Activated T-helper 2 cell treated with anti-CD3 and anti-CD28 coated beads, Interferon-gamma antibody, Interleukin-2, Interleukin-4, amounts not matched to agents 10 μg/mL and 5 μg/mL and 100 μg/mL, durations not matched to agents 14 hours and 24 hours and 36 hours (primary cell): Measurements from ENCODE around the gene PAOX. TPM values are rescaled to one million over a fixed set of nuclear protein-coding genes. Genes with fewer than 3 reads are reported as not detected.

Experiments used
- DNase-seq: peaks from one replicate; pipeline ENCODE4 v3.0.0; 2021; ENCODE audit warnings: low spot score
- H3K27ac Mint-ChIP-seq: one replicate; pipeline ENCODE4 v1.8.0; 2021; ENCODE audit warnings: mixed read lengths
- H3K27me3 Mint-ChIP-seq: one replicate; pipeline ENCODE4 v1.8.0; 2021; ENCODE audit warnings: low read depth, mixed read lengths
- H3K36me3 Mint-ChIP-seq: one replicate; pipeline ENCODE4 v1.8.0; 2021; ENCODE audit warnings: low read depth, mixed read lengths
- H3K4me1 Mint-ChIP-seq: one replicate; pipeline ENCODE4 v1.8.0; 2021; ENCODE audit warnings: low read depth, mixed read lengths
- H3K4me3 Mint-ChIP-seq: one replicate; pipeline ENCODE4 v1.8.0; 2021; ENCODE audit warnings: low read depth, mild to moderate bottlenecking, moderate library complexity, mixed read lengths
- H3K9me3 Mint-ChIP-seq: one replicate; pipeline ENCODE4 v1.8.0; 2021; ENCODE audit warnings: mixed read lengths
- intact Hi-C: fragments of 100-400 bp; cut with micrococcal nuclease; formaldehyde crosslinking; loops from one replicate; pipeline ENCODE4 v1.15.1; 2023
- total RNA-seq: library from RNA; stranded (reverse); gene quantifications from 2 replicates; pipeline ENCODE4 v1.2.3, GENCODE V29; 2022

Gene PAOX
- total RNA-seq, 1 donor from 2014 or later: 13.2 TPM

DNA sequence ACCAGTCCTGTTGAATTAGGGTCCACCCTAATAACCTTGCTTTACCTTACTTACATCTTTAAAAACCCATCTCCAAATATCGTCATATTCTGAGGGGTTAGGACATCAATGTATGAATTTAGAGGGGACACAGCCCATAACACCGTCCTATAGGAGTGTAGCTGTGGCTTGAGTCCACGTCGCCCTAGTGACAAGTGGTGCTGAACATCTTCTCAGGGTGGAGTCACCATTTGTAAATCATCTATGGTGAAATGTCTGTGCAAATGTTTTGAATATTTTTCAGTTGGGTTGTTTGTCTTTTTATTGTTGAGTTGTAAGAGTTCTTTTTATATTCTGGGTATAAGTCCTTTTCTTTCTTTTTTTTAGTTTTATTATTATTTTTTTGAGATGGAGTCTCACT, 37.1 kb upstream of the PAOX start:
- Mint-ChIP-seq H3K36me3 (no peaks in the 10 kb centered on the region), H3K4me3 (no peak overlapping the region), H3K27ac (no peak overlapping the region), H3K27me3 (peaks cover 4% of the 10 kb centered on the region), H3K4me1 (no peaks in the 10 kb centered on the region), H3K9me3 (no peaks in the 10 kb centered on the region)
- no peak for DNase-seq
- intact Hi-C loops: no loop called here

- Mint-ChIP-seq H3K27ac (no peak overlapping the region), H3K4me3 (no peak overlapping the region), H3K4me1 (no peaks in the 10 kb centered on the region), H3K27me3 (peaks cover 4% of the 10 kb centered on the region), H3K9me3 (no peaks in the 10 kb centered on the region), H3K36me3 (no peaks in the 10 kb centered on the region)
- intact Hi-C loops: no loop called here
- DNase-seq: no peak
These were observed 36.1 kb upstream of the PAOX start for GRCh38 chr10:133342942-133343341.

- H3K9me3 Mint-ChIP-seq: no peaks in the 10 kb centered on the region
- peaks cover 4% of the 10 kb centered on the region for H3K27me3 Mint-ChIP-seq
- H3K4me1 Mint-ChIP-seq: no peaks in the 10 kb centered on the region
- no peak for DNase-seq
- no peak overlapping the region for H3K27ac Mint-ChIP-seq
- no peaks in the 10 kb centered on the region for H3K36me3 Mint-ChIP-seq
- no peak overlapping the region for H3K4me3 Mint-ChIP-seq
- intact Hi-C loops: no loop called here
These were observed 35.5 kb upstream of the PAOX start for GRCh38 chr10:133343558-133343957.

DNA sequence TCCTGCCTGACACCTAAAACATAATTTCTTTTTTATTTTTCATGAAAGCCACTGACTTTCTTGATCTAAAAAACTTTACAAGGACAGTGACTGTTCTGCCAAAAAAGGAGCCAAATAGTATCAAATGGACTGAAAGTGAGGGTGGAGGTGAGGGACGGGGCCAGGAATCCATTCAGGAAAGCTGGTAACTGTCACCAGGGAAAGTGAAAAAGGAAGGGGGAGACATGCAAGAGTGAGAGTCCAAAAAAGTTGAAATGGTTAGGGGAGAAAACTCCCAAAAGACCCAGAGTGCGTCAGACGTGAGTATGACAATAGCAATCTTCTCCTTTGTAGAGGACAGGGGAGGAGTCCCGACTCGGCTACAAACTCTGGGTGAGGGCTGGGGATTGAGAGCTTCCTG, 34.8 kb upstream of the PAOX start:
- peaks cover 6% of the 10 kb centered on the region for H3K27me3 Mint-ChIP-seq
- H3K27ac Mint-ChIP-seq: no peak overlapping the region
- no peak overlapping the region for H3K4me3 Mint-ChIP-seq
- H3K4me1 Mint-ChIP-seq: peaks cover 2% of the 10 kb centered on the region
- H3K36me3 Mint-ChIP-seq: no peaks in the 10 kb centered on the region
- intact Hi-C loops: no loop called here
- H3K9me3 Mint-ChIP-seq: no peaks in the 10 kb centered on the region
- DNase-seq: no peak

GRCh38 chr10:133346413-133346812, 32.6 kb upstream of the PAOX start:
- Mint-ChIP-seq H3K4me1 (peaks cover 2% of the 10 kb centered on the region), H3K4me3 (no peak overlapping the region), H3K9me3 (no peaks in the 10 kb centered on the region), H3K27me3 (peaks cover 7% of the 10 kb centered on the region), H3K27ac (no peak overlapping the region), H3K36me3 (no peaks in the 10 kb centered on the region)
- intact Hi-C loops: no loop called here
- no peak for DNase-seq

- no peak for DNase-seq
- Mint-ChIP-seq H3K27me3 (peaks cover 7% of the 10 kb centered on the region), H3K27ac (no peak overlapping the region), H3K4me3 (no peak overlapping the region), H3K4me1 (peaks cover 2% of the 10 kb centered on the region), H3K9me3 (no peaks in the 10 kb centered on the region), H3K36me3 (no peaks in the 10 kb centered on the region)
- intact Hi-C loops: no loop called here
These were observed 31.1 kb upstream of the PAOX start for GRCh38 chr10:133347710-133348517.

- intact Hi-C loops: no loop called here
- Mint-ChIP-seq H3K36me3 (no peaks in the 10 kb centered on the region), H3K9me3 (no peaks in the 10 kb centered on the region), H3K4me3 (no peak overlapping the region), H3K27ac (no peak overlapping the region), H3K27me3 (peaks cover 4% of the 10 kb centered on the region), H3K4me1 (peaks cover 2% of the 10 kb centered on the region)
- DNase-seq: no peak
These were observed 29.9 kb upstream of the PAOX start for GRCh38 chr10:133349160-133349568.

DNA sequence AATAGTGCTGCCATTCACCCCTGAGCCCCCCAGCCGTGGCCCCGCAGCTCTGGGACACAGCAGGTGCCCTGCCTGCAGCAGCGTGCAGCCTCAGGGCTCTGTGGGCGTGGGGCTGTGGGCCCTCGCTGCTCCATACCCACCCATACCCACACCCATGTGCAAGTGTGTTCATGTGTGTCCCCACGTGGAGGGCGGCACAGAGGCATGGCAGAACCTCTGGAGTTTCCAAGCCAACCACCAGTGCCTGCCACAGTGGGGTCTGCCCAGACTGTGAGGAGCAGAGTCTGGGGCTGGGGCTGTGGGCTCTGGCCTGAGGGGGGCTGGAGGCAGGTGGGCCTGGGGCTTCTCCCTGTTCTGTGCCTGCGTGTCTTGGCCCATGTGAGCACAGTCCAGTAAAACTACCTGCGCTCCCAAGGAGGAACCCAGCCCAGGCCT, 29.5 kb upstream of the PAOX start:
- Mint-ChIP-seq H3K9me3 (no peaks in the 10 kb centered on the region), H3K36me3 (no peaks in the 10 kb centered on the region), H3K27ac (no peak overlapping the region), H3K4me1 (peaks cover 2% of the 10 kb centered on the region), H3K4me3 (no peak overlapping the region), H3K27me3 (peaks cover 3% of the 10 kb centered on the region)
- DNase-seq: no peak
- intact Hi-C loops: no loop called here

GRCh38 chr10:133350283-133350949, 28.6 kb upstream of the PAOX start:
- no peaks in the 10 kb centered on the region for H3K36me3 Mint-ChIP-seq

DNA sequence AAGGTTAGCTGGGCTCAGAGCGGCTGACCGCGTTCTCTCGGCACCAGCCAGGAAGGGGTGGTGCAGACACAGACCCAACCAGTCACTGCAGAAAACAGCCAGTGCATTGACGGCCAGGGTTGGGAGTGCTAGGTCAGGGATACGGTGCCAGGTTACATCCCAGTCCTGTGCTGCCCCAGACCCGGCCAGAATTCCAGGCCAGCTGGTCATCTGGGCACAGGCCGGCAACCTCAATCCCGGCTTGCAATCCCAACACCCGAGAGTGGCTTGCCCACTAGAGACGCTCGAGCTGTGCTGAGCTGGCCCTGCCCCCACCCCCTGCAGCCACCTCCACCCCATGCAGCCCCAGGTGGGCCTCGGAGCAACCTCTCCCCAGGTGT, 28.1 kb upstream of the PAOX start:
- Mint-ChIP-seq H3K36me3 (peaks cover under 1% of the 10 kb centered on the region), H3K27ac (no peak overlapping the region), H3K27me3 (peaks cover 3% of the 10 kb centered on the region), H3K4me3 (no peak overlapping the region), H3K4me1 (peaks cover 2% of the 10 kb centered on the region), H3K9me3 (no peaks in the 10 kb centered on the region)
- intact Hi-C loops: no loop called here
- DNase-seq: no peak

More at GRCh38 chr10:133350283-133350949, 28.6 kb upstream of the PAOX start:
- DNase-seq: no peak
- Mint-ChIP-seq H3K27me3 (peaks cover 3% of the 10 kb centered on the region), H3K9me3 (no peaks in the 10 kb centered on the region), H3K27ac (no peak overlapping the region), H3K4me1 (peaks cover 2% of the 10 kb centered on the region), H3K4me3 (no peak overlapping the region)
- intact Hi-C loops: no loop called here

DNA sequence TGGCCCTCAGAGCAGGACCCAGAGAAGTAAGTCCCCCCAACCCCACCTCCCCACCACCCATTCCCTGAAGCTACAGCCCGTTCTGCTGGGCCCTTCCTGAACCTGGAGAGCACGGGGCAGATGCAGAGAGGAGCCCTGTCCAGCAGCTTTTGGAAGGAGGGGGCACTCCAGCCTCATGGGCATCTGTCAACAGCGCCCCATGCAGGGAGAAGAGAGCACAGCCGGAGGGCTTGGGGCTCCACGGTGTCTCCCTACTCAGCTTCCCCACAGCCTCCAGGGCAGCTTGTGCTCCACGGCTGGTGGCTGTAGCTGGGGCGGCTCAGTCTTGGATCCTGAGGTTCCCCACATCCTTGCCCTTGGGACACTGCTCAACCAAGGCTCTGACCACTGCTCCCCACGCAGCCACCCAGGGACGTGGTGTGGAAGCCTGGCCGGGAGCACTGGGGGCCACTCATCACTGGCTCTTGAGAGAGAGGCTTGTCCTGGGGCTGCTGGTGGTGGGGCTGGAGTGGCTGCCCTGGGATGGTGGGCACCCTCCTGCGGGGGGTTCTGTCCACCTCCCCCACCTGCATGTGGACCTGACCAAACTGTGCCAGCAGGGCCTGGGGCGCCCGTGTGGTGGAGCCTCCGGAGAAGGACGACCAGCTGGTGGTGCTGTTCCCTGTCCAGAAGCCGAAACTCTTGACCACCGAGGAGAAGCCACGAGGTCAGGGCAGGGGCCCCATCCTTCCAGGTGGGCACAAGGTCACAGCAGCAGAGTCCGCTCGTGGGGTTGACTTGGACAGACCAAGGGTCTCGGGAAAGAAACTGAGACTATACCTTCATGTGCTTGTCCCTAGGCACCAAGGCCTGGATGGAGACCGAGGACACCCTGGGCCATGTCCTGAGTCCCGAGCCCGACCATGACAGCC, 27.4 kb upstream of the PAOX start:
- Mint-ChIP-seq H3K4me3 (no peak overlapping the region), H3K4me1 (peaks cover 2% of the 10 kb centered on the region), H3K27ac (no peak overlapping the region), H3K36me3 (peaks cover 4% of the 10 kb centered on the region), H3K9me3 (no peaks in the 10 kb centered on the region), H3K27me3 (peaks cover 3% of the 10 kb centered on the region)
- intact Hi-C loops: no loop called here
- no peak for DNase-seq

- DNase-seq: no peak
- Mint-ChIP-seq H3K36me3 (peaks cover 4% of the 10 kb centered on the region), H3K9me3 (no peaks in the 10 kb centered on the region), H3K27me3 (peaks cover 3% of the 10 kb centered on the region), H3K4me1 (peaks cover 2% of the 10 kb centered on the region), H3K27ac (no peak overlapping the region), H3K4me3 (no peak overlapping the region)
- intact Hi-C loops: no loop called here
These were observed 25.7 kb upstream of the PAOX start for GRCh38 chr10:133353202-133353959.
